Measurements from ENCODE around the gene CENPH. TPM values are rescaled to one million over a fixed set of nuclear protein-coding genes. Genes with fewer than 3 reads are reported as not detected.

CENPH gene
- total and polyA plus RNA-seq, 2 of the 13 experiments (the other 11 are each of a cell fraction or from before 2014, with no cell fraction given): 11.2 to 28.8 TPM

GRCh38 chr5:69189162-69190086 is at the start of gene CENPH (continued):
- TF ChIP-seq, protein P1, sequence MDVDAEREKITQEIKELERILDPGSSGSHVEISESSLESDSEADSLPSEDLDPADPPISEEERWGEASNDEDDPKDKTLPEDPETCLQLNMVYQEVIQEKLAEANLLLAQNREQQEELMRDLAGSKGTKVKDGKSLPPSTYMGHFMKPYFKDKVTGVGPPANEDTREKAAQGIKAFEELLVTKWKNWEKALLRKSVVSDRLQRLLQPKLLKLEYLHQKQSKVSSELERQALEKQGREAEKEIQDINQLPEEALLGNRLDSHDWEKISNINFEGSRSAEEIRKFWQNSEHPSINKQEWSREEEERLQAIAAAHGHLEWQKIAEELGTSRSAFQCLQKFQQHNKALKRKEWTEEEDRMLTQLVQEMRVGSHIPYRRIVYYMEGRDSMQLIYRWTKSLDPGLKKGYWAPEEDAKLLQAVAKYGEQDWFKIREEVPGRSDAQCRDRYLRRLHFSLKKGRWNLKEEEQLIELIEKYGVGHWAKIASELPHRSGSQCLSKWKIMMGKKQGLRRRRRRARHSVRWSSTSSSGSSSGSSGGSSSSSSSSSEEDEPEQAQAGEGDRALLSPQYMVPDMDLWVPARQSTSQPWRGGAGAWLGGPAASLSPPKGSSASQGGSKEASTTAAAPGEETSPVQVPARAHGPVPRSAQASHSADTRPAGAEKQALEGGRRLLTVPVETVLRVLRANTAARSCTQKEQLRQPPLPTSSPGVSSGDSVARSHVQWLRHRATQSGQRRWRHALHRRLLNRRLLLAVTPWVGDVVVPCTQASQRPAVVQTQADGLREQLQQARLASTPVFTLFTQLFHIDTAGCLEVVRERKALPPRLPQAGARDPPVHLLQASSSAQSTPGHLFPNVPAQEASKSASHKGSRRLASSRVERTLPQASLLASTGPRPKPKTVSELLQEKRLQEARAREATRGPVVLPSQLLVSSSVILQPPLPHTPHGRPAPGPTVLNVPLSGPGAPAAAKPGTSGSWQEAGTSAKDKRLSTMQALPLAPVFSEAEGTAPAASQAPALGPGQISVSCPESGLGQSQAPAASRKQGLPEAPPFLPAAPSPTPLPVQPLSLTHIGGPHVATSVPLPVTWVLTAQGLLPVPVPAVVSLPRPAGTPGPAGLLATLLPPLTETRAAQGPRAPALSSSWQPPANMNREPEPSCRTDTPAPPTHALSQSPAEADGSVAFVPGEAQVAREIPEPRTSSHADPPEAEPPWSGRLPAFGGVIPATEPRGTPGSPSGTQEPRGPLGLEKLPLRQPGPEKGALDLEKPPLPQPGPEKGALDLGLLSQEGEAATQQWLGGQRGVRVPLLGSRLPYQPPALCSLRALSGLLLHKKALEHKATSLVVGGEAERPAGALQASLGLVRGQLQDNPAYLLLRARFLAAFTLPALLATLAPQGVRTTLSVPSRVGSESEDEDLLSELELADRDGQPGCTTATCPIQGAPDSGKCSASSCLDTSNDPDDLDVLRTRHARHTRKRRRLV (CRISPR knock-in tag; IDR thresholded peaks at IDR 0.05): peak; percentile 69; the same call in 1 of the 2 replicates
- TF ChIP-seq SPEN (CRISPR knock-in tag; IDR thresholded peaks at IDR 0.05; ENCODE audit: low read depth): peak; percentile 75; the same call in 1 of the 2 replicates
- peak; percentile 77; the same call in 1 of the 2 replicates for TF ChIP-seq ZNF430 (CRISPR knock-in tag; IDR thresholded peaks at IDR 0.05)
- peak; percentile 81 for TF ChIP-seq PHF21A (CRISPR knock-in tag; IDR thresholded peaks at IDR 0.05)
- TF ChIP-seq ERF (CRISPR knock-in tag; IDR thresholded peaks at IDR 0.05): peak; percentile 51; the same call in 1 of the 2 replicates
- peak; percentile 59; the same call in 1 of the 2 replicates for TF ChIP-seq IRF2 (CRISPR knock-in tag; IDR thresholded peaks at IDR 0.05)
- TF ChIP-seq, protein P2, sequence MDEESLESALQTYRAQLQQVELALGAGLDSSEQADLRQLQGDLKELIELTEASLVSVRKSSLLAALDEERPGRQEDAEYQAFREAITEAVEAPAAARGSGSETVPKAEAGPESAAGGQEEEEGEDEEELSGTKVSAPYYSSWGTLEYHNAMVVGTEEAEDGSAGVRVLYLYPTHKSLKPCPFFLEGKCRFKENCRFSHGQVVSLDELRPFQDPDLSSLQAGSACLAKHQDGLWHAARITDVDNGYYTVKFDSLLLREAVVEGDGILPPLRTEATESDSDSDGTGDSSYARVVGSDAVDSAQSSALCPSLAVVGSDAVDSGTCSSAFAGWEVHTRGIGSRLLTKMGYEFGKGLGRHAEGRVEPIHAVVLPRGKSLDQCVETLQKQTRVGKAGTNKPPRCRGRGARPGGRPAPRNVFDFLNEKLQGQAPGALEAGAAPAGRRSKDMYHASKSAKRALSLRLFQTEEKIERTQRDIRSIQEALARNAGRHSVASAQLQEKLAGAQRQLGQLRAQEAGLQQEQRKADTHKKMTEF (CRISPR knock-in tag; IDR thresholded peaks at IDR 0.05): peak; percentile 80; the same call in 1 of the 2 replicates
- no peak for TF ChIP-seq MAFK (conservative IDR thresholded peaks at IDR 0.05 in 1 of 2, IDR thresholded peaks at IDR 0.05 in 1 of 2; ENCODE audit: low read length in 2 of 2)
- no peak for TF ChIP-seq SMARCE1 (IDR thresholded peaks at IDR 0.05; ENCODE audit: borderline replicate concordance)
- TF ChIP-seq ZNF333 (CRISPR knock-in tag; IDR thresholded peaks at IDR 0.05; ENCODE audit: borderline replicate concordance): 0 out of 2 replicates have a peak, but pooled peaks have one; percentile 45
- TF ChIP-seq ZNF275 (CRISPR knock-in tag; IDR thresholded peaks at IDR 0.05; ENCODE audit: borderline replicate concordance): peak; percentile 55; the same call in 1 of the 2 replicates
- no peak; the same call in 1 of the 2 replicates for TF ChIP-seq ETV6 (CRISPR knock-in tag; conservative IDR thresholded peaks at IDR 0.05)
- TF ChIP-seq NR2F6 (IDR thresholded peaks at IDR 0.05): no peak
- TF ChIP-seq NR2F6 (CRISPR knock-in tag; IDR thresholded peaks at IDR 0.05): 0 out of 2 replicates have a peak, but pooled peaks have one; percentile 19
- TF ChIP-seq SRY (CRISPR knock-in tag; IDR thresholded peaks at IDR 0.05): no peak
- TF ChIP-seq YEATS2 (CRISPR knock-in tag; IDR thresholded peaks at IDR 0.05; ENCODE audit: borderline replicate concordance): peak; percentile 85
- TF ChIP-seq HES4 (CRISPR knock-in tag; IDR thresholded peaks at IDR 0.05; ENCODE audit: borderline replicate concordance): no peak
- peak; percentile 59; the same call in 1 of the 2 replicates for TF ChIP-seq SAFB2 (CRISPR knock-in tag; IDR thresholded peaks at IDR 0.05; ENCODE audit: borderline replicate concordance, low read depth)
- TF ChIP-seq TBP (CRISPR knock-in tag; IDR thresholded peaks at IDR 0.05): no peak
- TF ChIP-seq ZBTB25 (CRISPR knock-in tag; IDR thresholded peaks at IDR 0.05): peak; percentile 19; the same call in 1 of the 2 replicates

Measured in HepG2 (cell line).